GM12874 (cell line): Measurements from ENCODE around the gene IGFALS.

ENCODE experiments used
- TF ChIP-seq, protein P1 (sequence below): IDR thresholded peaks from 2 replicates; pipeline ENCODE4 v1.5.1; 2011; ENCODE audit warnings: low read depth, mild to moderate bottlenecking, control low read depth, low read length, moderate library complexity; ENCODE audit not compliant: insufficient read depth

The IGFALS gene

DNA sequence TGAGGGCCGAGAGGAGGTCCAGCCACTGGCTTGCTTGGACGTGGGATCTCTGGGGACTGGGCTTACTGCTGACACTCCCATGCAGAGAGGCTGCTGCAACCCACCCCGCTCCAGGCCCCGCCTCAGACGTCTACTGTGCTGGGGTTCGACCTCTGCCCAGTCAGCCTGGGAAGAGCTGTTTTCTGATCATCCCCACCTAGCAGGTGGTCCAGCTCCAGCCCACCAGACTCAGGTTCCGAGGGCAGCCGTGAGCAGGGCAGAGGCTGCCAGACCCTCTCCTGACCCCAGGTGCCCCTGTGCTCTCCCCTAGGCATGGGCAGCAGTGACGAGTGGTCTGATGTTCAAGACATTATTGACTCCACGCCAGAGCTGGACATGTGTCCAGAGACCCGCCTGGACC lies 45.6 kb downstream of the IGFALS start:
- TF ChIP-seq, protein P1, sequence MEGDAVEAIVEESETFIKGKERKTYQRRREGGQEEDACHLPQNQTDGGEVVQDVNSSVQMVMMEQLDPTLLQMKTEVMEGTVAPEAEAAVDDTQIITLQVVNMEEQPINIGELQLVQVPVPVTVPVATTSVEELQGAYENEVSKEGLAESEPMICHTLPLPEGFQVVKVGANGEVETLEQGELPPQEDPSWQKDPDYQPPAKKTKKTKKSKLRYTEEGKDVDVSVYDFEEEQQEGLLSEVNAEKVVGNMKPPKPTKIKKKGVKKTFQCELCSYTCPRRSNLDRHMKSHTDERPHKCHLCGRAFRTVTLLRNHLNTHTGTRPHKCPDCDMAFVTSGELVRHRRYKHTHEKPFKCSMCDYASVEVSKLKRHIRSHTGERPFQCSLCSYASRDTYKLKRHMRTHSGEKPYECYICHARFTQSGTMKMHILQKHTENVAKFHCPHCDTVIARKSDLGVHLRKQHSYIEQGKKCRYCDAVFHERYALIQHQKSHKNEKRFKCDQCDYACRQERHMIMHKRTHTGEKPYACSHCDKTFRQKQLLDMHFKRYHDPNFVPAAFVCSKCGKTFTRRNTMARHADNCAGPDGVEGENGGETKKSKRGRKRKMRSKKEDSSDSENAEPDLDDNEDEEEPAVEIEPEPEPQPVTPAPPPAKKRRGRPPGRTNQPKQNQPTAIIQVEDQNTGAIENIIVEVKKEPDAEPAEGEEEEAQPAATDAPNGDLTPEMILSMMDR: no peak

DNA sequence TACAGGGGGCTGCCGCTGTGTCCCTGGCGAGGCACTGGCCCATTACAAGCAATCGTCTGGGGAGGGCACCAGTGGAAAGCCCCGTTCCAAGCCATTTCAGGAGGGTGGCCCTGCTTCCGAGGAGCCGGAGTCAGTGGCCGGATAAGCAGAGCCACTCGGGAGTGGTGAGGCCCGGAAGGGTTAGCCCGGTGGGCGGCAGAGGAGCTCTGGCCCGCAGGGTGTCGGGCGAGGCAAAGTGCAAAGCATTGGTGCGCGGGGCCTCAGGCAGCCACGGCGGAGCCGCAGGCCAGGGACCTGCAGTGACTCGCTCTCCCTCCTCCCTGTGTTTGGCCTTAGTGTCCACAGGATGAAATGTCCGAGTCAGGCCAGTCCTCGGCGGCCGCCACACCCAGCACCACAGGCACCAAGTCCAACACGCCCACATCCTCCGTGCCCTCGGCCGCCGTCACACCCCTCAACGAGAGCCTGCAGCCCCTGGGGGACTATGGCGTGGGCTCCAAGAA lies 46.8 kb downstream of the IGFALS start:
- TF ChIP-seq, protein P1: no peak

DNA sequence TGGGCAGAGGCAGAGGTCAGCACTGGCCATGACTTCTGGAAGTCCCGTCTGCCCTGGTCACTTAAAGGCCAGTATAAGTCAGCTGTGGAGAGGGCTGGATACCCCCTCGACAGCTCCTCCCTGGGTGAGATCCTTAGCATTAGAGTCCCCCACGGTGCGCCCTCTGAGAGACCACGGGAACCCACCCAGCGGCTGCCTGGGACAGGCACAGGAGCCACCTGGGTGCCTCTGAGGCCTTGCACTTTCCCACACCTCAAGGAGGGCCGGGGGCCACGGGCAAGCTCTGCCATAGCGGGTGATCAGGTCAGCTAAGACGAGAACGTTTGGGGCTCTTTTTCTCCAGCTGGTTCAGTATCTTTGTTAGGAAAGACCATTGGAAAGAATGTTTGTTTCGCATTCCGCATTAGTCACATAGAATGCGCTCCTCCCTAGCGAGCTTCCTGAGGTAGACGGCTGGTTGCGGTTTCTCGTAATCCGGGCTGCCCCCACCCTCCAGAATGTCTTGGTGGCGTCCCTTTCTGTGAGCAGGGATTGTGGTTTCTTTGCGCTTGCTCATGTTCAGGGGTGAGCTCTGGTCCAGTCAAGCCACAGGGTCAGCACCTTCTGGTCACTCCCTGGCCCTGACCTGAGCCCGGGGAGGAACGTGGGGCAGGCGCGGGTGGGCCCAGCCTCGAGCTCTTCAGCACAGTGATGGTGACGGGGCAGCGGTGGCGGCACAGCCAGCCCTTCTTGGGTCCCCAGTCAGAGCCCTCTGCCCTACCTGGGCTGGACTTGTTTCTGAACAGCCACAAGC lies 47.4 kb downstream of the IGFALS start:
- TF ChIP-seq, protein P1: no peak

DNA sequence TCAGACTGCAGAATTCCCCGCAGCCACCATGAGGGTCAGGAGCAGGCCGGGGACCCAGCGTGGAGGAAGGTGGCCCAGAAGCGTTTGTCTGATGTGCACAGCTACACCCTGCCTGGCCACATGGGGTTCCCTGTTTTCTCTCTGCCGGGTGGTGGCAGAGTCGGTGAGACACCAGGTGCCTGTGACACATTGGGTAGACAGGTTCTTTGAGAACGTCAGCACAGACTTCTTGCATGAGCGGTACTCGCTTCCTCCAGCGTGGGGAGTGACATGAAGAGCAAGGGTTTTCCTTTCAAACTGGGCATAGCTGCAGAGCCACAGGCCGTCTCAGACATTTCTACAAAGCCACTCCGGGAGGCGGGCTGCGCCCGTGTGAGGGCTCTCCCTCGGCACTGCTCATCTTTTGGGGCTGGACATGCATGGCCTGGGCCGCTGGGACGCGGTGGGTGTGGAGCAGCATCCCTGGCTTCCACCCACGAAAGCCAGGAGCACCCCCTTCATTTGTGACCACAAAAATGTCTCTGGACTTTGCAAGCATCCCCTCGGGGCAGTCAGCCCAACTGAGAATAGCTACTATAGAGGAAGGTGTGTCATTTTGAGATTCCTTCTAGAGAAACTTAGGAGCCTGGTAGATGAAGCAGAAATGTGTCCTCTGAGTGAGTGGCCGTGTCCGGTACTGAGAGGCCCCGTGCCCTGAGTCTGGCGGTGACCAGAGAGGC lies 48.2 kb downstream of the IGFALS start:
- TF ChIP-seq, protein P1: no peak

DNA sequence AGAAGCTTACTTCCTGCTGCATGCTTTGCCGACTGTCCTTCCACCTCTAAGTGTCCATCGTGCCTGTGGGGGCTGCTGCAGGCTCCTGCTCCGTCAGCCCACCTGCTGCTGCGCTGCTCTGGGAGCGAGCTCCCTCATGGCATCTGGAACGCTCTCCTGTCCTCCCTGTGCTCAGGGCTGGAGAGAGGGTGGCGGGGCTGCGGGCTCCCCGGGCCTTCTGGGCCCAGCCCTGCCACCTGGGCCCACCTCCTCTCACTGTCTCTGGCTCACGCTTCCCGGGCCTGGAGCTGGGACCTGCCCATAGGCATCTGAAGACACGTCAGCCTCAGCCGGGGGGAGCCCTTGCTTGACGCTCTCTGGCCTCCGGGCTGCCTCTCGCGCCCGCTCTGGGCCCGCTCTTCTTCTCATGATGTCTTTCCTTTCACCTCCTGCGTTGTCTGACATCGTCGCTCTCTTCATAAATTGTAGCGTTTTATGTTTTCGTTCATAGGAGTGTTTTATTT lies 49.1 kb downstream of the IGFALS start:
- TF ChIP-seq, protein P1: no peak

DNA sequence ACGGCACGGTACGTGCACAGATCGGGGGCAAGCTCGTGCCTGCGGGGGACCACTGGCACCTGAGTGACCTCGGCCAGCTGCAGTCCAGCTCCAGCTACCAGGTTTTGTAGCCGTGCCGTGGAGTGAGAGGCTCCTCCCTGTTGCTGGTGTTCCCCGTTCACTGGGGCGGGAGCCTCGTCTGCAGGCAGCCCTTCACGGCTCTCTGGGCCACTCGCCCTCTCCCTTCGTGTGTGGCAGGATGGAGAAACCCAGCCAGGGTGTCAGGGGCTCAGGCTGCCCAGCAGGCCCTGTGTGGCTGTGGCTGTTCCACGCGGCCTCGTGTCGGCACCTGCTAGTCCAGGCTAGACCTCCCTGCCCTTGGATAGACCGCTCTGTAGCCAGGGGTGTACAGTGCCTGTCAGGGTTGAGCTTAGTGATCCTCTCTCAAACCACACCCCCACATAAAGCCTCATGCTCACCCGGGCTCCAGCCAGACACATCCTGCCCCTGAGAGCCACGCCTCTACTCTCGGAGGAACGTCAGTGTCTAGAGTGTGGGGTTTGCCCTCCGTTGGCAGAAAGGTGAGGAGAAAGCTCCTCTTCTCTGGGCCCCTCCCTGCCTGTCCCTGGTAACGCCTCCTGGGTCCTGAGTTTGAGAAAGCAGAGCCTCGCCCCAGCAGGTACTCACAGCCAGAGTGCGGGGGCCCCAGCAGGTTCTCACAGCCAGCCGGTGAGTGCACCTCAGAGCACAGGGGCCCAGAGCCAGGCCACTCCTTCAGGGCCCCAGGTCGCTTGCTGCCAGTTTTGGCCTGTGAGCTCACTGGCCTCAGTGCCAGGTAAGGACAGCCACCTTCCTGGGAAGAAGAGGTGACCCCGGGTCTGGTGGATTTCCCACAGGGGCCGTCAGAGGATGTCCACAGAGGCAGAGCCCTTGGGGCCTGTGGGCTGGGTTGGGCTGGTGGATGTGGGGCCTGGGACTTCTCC lies 49.8 kb downstream of the IGFALS start:
- TF ChIP-seq, protein P1: no peak
